ENCODE results near the gene TAF7.
"Not testable (repeated sequence)": the region's sequence is repeated elsewhere in the genome, so short reads cannot be mapped to it uniquely, and the experiment has no call there.

TAF7 gene

GRCh38 chr5:141326088-141326854 lies 5.7 kb upstream of the TAF7 start:
- no peaks in the 10 kb centered on the region for H3K27me3 ChIP-seq (ENCODE audit: insufficient read depth, poor library complexity, severe bottlenecking)
- H3K27ac ChIP-seq (replicated peaks), result no peak overlapping the region
- peak overlapping the region; percentile 21; the same call in 1 of the 2 replicates for H3K4me3 ChIP-seq (replicated peaks; ENCODE audit: insufficient read depth, low read length)
- DNase-seq (ENCODE audit: low read depth in 1 of 2, low spot score in 1 of 2), result peak in 1 of 2 experiments; percentile 67
- TF ChIP-seq SPI1 (IDR thresholded peaks at IDR 0.05; ENCODE audit: borderline replicate concordance, low read depth), result no peak
- TF ChIP-seq, protein P1, sequence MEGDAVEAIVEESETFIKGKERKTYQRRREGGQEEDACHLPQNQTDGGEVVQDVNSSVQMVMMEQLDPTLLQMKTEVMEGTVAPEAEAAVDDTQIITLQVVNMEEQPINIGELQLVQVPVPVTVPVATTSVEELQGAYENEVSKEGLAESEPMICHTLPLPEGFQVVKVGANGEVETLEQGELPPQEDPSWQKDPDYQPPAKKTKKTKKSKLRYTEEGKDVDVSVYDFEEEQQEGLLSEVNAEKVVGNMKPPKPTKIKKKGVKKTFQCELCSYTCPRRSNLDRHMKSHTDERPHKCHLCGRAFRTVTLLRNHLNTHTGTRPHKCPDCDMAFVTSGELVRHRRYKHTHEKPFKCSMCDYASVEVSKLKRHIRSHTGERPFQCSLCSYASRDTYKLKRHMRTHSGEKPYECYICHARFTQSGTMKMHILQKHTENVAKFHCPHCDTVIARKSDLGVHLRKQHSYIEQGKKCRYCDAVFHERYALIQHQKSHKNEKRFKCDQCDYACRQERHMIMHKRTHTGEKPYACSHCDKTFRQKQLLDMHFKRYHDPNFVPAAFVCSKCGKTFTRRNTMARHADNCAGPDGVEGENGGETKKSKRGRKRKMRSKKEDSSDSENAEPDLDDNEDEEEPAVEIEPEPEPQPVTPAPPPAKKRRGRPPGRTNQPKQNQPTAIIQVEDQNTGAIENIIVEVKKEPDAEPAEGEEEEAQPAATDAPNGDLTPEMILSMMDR (IDR thresholded peaks at IDR 0.05; ENCODE audit: insufficient read depth, low read length), result peak; percentile 15

DNA sequence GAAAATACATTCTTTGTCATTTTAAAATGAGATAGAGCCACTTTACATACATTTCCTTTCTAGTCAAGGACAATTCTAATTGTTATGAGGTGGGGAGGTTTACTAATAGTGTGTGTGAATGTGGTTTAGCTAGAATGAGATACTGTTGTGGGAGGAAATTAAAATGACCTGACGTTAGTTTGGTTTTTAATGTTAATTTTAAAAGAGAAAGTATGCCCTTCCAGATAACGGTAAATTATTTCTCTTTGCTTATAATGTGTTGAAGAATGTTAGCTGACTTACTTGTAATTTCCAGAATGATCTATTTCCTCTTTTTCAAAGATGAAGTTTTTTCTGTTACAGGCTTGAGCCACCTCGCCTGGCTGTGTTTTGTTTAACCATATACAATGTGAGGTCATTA lies 1.7 kb upstream of the TAF7 start:
- Histone ChIP-seq H3K27me3 (ENCODE audit: insufficient read depth, poor library complexity, severe bottlenecking) (no peaks in the 10 kb centered on the region), H3K27ac (replicated peaks) (no peak overlapping the region), H3K4me3 (replicated peaks; ENCODE audit: insufficient read depth, low read length) (no peak overlapping the region)
- no peak for DNase-seq (ENCODE audit: low read depth in 1 of 2, low spot score in 1 of 2)
- TF ChIP-seq POLR2AphosphoS5 (IDR thresholded peaks at IDR 0.05; ENCODE audit: low read depth) (no peak), GABPA (IDR thresholded peaks at IDR 0.05; ENCODE audit: low read depth) (no peak), SPI1 (IDR thresholded peaks at IDR 0.05; ENCODE audit: borderline replicate concordance, low read depth) (no peak)
- TF ChIP-seq, protein P1 (IDR thresholded peaks at IDR 0.05; ENCODE audit: insufficient read depth, low read length), result no peak
- TF ChIP-seq, protein P2, sequence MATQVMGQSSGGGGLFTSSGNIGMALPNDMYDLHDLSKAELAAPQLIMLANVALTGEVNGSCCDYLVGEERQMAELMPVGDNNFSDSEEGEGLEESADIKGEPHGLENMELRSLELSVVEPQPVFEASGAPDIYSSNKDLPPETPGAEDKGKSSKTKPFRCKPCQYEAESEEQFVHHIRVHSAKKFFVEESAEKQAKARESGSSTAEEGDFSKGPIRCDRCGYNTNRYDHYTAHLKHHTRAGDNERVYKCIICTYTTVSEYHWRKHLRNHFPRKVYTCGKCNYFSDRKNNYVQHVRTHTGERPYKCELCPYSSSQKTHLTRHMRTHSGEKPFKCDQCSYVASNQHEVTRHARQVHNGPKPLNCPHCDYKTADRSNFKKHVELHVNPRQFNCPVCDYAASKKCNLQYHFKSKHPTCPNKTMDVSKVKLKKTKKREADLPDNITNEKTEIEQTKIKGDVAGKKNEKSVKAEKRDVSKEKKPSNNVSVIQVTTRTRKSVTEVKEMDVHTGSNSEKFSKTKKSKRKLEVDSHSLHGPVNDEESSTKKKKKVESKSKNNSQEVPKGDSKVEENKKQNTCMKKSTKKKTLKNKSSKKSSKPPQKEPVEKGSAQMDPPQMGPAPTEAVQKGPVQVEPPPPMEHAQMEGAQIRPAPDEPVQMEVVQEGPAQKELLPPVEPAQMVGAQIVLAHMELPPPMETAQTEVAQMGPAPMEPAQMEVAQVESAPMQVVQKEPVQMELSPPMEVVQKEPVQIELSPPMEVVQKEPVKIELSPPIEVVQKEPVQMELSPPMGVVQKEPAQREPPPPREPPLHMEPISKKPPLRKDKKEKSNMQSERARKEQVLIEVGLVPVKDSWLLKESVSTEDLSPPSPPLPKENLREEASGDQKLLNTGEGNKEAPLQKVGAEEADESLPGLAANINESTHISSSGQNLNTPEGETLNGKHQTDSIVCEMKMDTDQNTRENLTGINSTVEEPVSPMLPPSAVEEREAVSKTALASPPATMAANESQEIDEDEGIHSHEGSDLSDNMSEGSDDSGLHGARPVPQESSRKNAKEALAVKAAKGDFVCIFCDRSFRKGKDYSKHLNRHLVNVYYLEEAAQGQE (IDR thresholded peaks at IDR 0.05; ENCODE audit: insufficient replicate concordance, low read depth), result no peak

GRCh38 chr5:141319699-141320098 lies 885 bp downstream of the TAF7 start:
- DNase-seq (ENCODE audit: low read depth in 1 of 2, low spot score in 1 of 2), result no peak
- H3K27me3 ChIP-seq (ENCODE audit: insufficient read depth, poor library complexity, severe bottlenecking), result no peaks in the 10 kb centered on the region
- H3K27ac ChIP-seq (replicated peaks), result peak overlapping the region; percentile 84; the same call in 1 of the 2 replicates
- H3K4me3 ChIP-seq (replicated peaks; ENCODE audit: insufficient read depth, low read length), result peak overlapping the region; percentile 47
- TF ChIP-seq GABPA (IDR thresholded peaks at IDR 0.05; ENCODE audit: low read depth), result no peak
- TF ChIP-seq POLR2AphosphoS5 (IDR thresholded peaks at IDR 0.05; ENCODE audit: low read depth), result no peak
- TF ChIP-seq SPI1 (IDR thresholded peaks at IDR 0.05; ENCODE audit: borderline replicate concordance, low read depth), result no peak
- TF ChIP-seq, protein P2 (IDR thresholded peaks at IDR 0.05; ENCODE audit: insufficient replicate concordance, low read depth), result no peak

DNA sequence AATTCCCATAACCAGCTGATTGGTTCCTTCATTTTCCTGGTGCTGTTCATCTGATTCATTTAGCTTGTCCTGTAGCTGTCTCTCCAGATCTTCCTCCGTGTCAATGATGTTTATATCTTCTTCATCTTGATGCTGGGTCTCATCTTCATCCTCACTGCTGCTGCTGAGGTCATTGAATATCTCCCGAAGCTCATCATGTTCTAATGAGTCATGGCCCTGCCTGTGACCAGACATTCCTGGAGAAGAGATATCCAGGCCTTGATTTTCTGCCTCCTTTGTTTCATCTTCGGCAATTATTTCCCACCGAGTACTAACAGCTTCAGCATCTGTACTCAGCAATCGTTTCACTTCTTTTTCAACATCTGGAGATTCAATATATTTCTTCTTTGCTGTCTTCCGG lies 1.4 kb downstream of the TAF7 start:
- no peak for DNase-seq (ENCODE audit: low read depth in 1 of 2, low spot score in 1 of 2)
- TF ChIP-seq POLR2AphosphoS5 (IDR thresholded peaks at IDR 0.05; ENCODE audit: low read depth), result no peak
- TF ChIP-seq, protein P1 (IDR thresholded peaks at IDR 0.05; ENCODE audit: insufficient read depth, low read length), result no peak
- TF ChIP-seq, protein P2 (IDR thresholded peaks at IDR 0.05; ENCODE audit: insufficient replicate concordance, low read depth), result no peak
- H3K27ac ChIP-seq (replicated peaks), result no peak overlapping the region
- H3K27me3 ChIP-seq (ENCODE audit: insufficient read depth, poor library complexity, severe bottlenecking), result no peaks in the 10 kb centered on the region
- no peak overlapping the region for H3K4me3 ChIP-seq (replicated peaks; ENCODE audit: insufficient read depth, low read length)

DNA sequence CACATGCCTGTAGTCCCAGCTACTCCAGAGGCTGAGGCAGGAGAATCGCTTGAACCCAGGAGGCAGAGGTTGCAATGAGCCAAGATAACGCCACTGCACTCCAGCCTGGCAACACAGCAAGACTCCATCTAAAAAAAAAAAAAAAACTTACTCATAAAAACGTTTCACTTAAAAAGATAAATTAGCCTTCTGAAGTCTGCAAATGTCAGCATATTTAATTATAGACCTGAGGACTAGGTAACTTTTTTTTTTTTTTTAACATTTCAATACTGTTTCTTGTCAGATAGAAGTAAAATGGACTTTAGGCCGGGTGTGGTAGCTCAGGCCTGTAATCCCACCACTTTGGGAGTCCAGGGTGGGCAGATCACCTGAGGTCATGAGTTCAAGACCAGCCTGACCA lies 3.6 kb downstream of the TAF7 start:
- H3K27ac ChIP-seq (replicated peaks); H3K4me3 ChIP-seq (replicated peaks; ENCODE audit: insufficient read depth, low read length); DNase-seq (ENCODE audit: low read depth in 1 of 2, low spot score in 1 of 2); H3K27me3 ChIP-seq (ENCODE audit: insufficient read depth, poor library complexity, severe bottlenecking): not testable (repeated sequence)

All from HL-60 (cell line).